SU-DHL-6 (cell line): ENCODE data around the gene STAT1.

Experiments
- H2AFZ ChIP-seq: fragments of 200-600 bp; sonication (generic); 2 replicates; pipeline ENCODE4 v1.6.1; 2014; ENCODE audit warnings: low read depth, mild to moderate bottlenecking, moderate library complexity, mixed read lengths, antibody characterized with exemption, low read length; ENCODE audit not compliant: severe bottlenecking
- H3F3A ChIP-seq: fragments of 200-600 bp; shearing (Covaris generic); 2 replicates; pipeline ENCODE4 v1.6.0; 2016; ENCODE audit warnings: antibody characterized with exemption, mild to moderate bottlenecking; ENCODE audit not compliant: insufficient read depth
- H3K27ac ChIP-seq: fragments of 200-600 bp; sonication (generic); 2 replicates; pipeline ENCODE4 v1.5.1; 2016; ENCODE audit warnings: low read depth, mild to moderate bottlenecking, low read length, moderate library complexity, mixed read lengths
- H3K27me3 ChIP-seq: fragments of 200-600 bp; sonication (generic), shearing (Covaris generic); 2 replicates; pipeline ENCODE4 v1.6.0; 2014; ENCODE audit warnings: mild to moderate bottlenecking, low read length
- H3K36me3 ChIP-seq: fragments of 200-600 bp; sonication (generic); 2 replicates; pipeline ENCODE4 v1.6.1; 2014; ENCODE audit warnings: mild to moderate bottlenecking, low read length, mixed read lengths
- H3K4me2 ChIP-seq: fragments of 300-600, 200-600 bp; shearing (Covaris generic), sonication (generic); 2 replicates; pipeline ENCODE4 v1.6.0; 2014; ENCODE audit warnings: low read length, low read depth, mild to moderate bottlenecking; ENCODE audit not compliant: poor library complexity, severe bottlenecking
- H3K4me3 ChIP-seq: fragments of 200-600 bp; sonication (generic); 2 replicates; pipeline ENCODE4 v1.5.1; 2014; ENCODE audit warnings: antibody characterized with exemption, low read length, mild to moderate bottlenecking, mixed read lengths; ENCODE audit not compliant: insufficient read depth, poor library complexity, severe bottlenecking
- H3K79me2 ChIP-seq: fragments of 200-600 bp; sonication (generic); 2 replicates; pipeline ENCODE4 v1.6.1; 2014; ENCODE audit warnings: mild to moderate bottlenecking, low read length, moderate library complexity; ENCODE audit not compliant: insufficient read depth
- H3K9ac ChIP-seq: fragments of 200-600 bp; sonication (generic); 2 replicates; pipeline ENCODE4 v1.7.0; 2014; ENCODE audit warnings: mild to moderate bottlenecking, low read length
- H3K9me2 ChIP-seq: fragments of 200-600 bp; sonication (generic); replicated peaks from 2 replicates; pipeline ENCODE4 v1.6.1; 2014; ENCODE audit warnings: low read length; ENCODE audit not compliant: insufficient read depth
- H3K9me3 ChIP-seq: fragments of 200-600 bp; sonication (generic); 2 replicates; pipeline ENCODE4 v1.6.1; 2014; ENCODE audit warnings: low read length, mixed read lengths; ENCODE audit not compliant: insufficient read depth
- H4K20me1 ChIP-seq: fragments of 200-600 bp; sonication (generic); 2 replicates; pipeline ENCODE4 v1.6.1; 2014; ENCODE audit warnings: low read depth, mild to moderate bottlenecking, antibody characterized with exemption, low read length, moderate library complexity, mixed read lengths
- EZH2phosphoT487 ChIP-seq: fragments of 200-600 bp; sonication (generic), shearing (Covaris generic); conservative IDR thresholded peaks from 2 replicates; pipeline ENCODE4 v1.6.1; 2018; ENCODE audit warnings: mild to moderate bottlenecking, antibody characterized with exemption, low read length, moderate library complexity, mixed read lengths
- TF ChIP-seq, protein P1 (sequence below): fragments of 200-600 bp; sonication (generic); IDR thresholded peaks from one replicate; pipeline ENCODE4 v1.5.1; 2017; ENCODE audit warnings: antibody characterized with exemption, mild to moderate bottlenecking, low read length, moderate library complexity; ENCODE audit not compliant: insufficient read depth, poor library complexity, severe bottlenecking

STAT1 gene

DNA sequence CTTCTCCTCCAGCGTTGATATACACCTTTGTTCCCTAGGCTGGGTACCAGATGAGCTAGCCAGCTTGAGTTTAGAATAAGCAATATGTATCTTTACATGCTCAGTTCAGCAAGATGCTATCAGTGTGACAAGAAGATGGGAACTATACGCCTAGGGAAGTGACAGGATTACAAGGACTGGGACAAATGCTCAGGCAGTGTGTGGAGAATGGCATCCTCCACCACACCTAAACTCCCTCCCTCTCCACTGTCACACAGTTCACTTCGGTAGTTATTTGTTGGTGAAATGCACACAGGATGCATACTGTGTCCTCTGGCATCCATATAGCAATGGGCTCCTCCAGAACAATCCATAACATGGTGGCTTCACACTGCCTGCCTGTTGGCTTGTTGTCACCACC is 7.7 kb downstream of the STAT1 start:
- no peak overlapping the region for H3K4me2 ChIP-seq
- H4K20me1 ChIP-seq: no peaks in the 10 kb centered on the region
- H3K27ac ChIP-seq: no peak overlapping the region
- H3K9me3 ChIP-seq: no peaks in the 10 kb centered on the region
- no peaks in the 10 kb centered on the region for H3F3A ChIP-seq
- no peak overlapping the region for H3K4me3 ChIP-seq
- TF ChIP-seq, protein P1, sequence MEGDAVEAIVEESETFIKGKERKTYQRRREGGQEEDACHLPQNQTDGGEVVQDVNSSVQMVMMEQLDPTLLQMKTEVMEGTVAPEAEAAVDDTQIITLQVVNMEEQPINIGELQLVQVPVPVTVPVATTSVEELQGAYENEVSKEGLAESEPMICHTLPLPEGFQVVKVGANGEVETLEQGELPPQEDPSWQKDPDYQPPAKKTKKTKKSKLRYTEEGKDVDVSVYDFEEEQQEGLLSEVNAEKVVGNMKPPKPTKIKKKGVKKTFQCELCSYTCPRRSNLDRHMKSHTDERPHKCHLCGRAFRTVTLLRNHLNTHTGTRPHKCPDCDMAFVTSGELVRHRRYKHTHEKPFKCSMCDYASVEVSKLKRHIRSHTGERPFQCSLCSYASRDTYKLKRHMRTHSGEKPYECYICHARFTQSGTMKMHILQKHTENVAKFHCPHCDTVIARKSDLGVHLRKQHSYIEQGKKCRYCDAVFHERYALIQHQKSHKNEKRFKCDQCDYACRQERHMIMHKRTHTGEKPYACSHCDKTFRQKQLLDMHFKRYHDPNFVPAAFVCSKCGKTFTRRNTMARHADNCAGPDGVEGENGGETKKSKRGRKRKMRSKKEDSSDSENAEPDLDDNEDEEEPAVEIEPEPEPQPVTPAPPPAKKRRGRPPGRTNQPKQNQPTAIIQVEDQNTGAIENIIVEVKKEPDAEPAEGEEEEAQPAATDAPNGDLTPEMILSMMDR: no peak
- no peak for TF ChIP-seq EZH2phosphoT487
- H3K79me2 ChIP-seq: no peaks in the 10 kb centered on the region
- H2AFZ ChIP-seq: no peak overlapping the region
- H3K9ac ChIP-seq: no peak overlapping the region
- H3K9me2 ChIP-seq: no peaks in the 10 kb centered on the region
- peaks cover 15% of the 10 kb centered on the region; the same call in 1 of the 2 replicates for H3K36me3 ChIP-seq
- H3K27me3 ChIP-seq: no peaks in the 10 kb centered on the region

DNA sequence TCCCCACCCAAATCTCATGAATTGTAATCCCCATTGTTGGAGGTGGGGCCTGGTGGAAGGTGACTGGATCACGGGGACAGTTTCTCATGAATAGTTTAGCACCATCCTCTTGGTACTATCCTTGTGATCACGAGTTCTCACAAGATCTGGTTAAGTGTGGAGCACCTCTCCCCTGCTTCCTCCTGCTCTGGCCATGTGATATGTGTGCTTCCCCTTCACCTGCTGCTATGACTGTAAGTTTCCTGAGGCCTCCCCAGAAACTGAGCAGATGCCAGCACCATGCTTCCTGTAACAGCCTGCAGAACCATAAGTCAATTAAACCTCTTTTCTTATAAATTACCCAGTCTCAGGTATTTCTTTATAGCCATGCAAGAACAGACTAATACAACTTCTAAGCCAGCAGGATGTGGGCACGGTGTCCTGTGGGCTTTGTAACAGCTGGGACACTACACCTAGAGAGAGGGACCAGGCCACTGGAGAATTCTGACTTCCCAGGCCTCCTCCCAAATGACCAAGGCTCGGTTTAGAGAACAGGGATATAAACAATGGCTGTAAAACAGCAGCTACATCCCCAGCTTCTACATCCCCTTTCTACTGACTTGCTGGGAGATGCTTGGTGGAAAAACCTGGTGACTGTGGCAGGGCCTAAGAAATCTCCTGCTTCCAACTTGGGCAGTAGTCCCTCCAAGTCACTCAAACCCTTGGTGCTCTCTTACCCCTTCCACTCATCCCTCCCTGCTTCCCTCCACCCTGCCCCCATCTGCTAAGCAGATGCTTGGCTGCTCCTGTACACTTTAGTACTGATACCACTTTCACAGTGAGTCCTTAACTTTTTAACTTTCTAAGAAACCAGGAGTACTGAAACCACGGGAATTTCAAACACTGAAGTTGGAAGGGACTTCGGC is 10.3 kb downstream of the STAT1 start:
- H3K9me2 ChIP-seq: no peaks in the 10 kb centered on the region
- no peaks in the 10 kb centered on the region for H3K79me2 ChIP-seq
- H4K20me1 ChIP-seq: no peaks in the 10 kb centered on the region
- H3F3A ChIP-seq: no peaks in the 10 kb centered on the region
- peaks cover 6% of the 10 kb centered on the region; the same call in 1 of the 2 replicates for H3K36me3 ChIP-seq
- H3K9me3 ChIP-seq: no peaks in the 10 kb centered on the region
- no peak overlapping the region for H3K27ac ChIP-seq
- H3K4me3 ChIP-seq: no peak overlapping the region
- no peaks in the 10 kb centered on the region for H3K27me3 ChIP-seq
- no peak overlapping the region for H2AFZ ChIP-seq
- H3K9ac ChIP-seq: no peak overlapping the region
- H3K4me2 ChIP-seq: no peak overlapping the region
- TF ChIP-seq, protein P1: no peak
- TF ChIP-seq EZH2phosphoT487: no peak

DNA sequence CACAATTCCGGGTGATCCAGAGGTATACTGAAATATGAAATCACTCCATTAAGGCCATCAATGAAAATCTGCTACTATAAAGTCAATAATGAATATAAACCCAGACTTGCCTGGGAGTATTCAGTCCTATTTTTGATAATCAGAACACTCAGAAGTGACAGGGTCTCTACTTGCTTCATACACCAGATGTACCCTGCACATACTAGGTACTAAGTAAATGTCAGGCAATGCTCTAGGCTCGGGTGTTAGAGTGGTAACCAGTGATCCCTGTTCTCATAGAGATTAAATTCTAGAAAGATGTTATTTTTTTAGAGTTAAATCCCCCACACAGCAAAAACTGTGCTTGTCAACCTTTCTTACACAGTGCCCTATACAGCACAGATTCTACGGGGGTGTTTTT is 12.3 kb downstream of the STAT1 start:
- Histone ChIP-seq H3K9me2 (no peaks in the 10 kb centered on the region), H2AFZ (no peak overlapping the region), H3K27me3 (no peaks in the 10 kb centered on the region), H3K36me3 (peaks cover 8% of the 10 kb centered on the region; the same call in 1 of the 2 replicates), H3K4me2 (no peak overlapping the region), H3K9me3 (no peaks in the 10 kb centered on the region), H3K27ac (no peak overlapping the region), H3K4me3 (no peak overlapping the region), H4K20me1 (no peaks in the 10 kb centered on the region), H3F3A (no peaks in the 10 kb centered on the region), H3K9ac (no peak overlapping the region), H3K79me2 (no peaks in the 10 kb centered on the region)
- TF ChIP-seq, protein P1: no peak
- TF ChIP-seq EZH2phosphoT487: no peak
